ENCODE measurements around the gene SUMO2. TPM values are rescaled to one million over a fixed set of nuclear protein-coding genes. Genes with fewer than 3 reads are reported as not detected.

The SUMO2 gene
- total and polyA plus RNA-seq, 2 of the 13 experiments (the other 11 are each of a cell fraction or from before 2014, with no cell fraction given), result 337 to 553 TPM

DNA sequence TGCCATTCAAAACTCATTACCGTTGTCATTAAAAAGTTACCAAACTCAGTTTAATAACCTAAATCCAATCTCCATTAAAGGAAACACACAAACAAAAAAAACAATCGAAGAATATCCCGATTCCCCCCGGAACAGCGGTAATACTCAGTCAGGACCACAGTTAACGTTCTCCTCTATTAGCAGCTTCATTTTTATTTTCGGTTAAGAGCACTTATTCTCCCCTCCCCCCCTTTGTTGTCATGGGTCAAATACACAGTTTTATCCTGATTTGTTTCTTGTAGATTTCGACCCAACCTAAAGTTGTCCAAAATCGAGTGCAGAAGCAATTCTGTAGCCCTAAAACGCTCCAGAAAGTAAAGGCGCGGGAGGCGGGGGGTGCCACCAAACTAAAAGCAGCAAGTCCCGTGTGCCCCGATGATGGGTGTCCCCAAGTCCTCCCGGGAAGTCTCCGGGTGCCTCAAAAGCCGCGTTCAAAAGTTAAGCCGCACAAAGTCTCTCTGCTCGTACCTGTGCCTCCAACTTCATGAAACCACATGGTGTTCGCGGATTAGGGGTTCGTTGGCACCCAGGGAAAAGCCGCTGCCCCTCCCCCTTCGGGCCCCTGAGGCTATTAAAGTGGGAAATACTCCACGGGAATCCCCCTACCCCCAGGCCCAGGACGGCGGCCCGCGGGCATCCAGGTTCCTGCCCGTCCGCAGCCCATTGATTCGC is 996 bp downstream of the SUMO2 start (continued):
- TF ChIP-seq KDM5B (CRISPR knock-in tag; IDR thresholded peaks at IDR 0.05; ENCODE audit: borderline replicate concordance), result no peak
- TF ChIP-seq, protein P1, sequence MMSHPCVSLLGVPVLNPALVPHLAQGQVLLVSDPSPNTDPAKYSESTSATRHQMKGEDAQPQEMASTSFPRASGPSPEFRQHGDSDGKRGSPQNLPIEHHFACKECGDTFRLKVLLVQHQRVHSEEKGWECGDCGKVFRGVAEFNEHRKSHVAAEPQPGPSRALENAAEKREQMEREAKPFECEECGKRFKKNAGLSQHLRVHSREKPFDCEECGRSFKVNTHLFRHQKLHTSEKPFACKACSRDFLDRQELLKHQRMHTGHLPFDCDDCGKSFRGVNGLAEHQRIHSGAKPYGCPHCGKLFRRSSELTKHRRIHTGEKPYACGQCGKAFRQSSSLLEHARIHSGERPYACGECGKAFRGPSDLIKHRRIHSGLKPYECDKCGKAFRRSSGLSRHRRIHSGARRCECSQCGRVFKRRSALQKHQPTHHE (CRISPR knock-in tag; IDR thresholded peaks at IDR 0.05; ENCODE audit: borderline replicate concordance), result no peak
- TF ChIP-seq ZNF329 (CRISPR knock-in tag; IDR thresholded peaks at IDR 0.05; ENCODE audit: low read depth), result no peak
- no peak for TF ChIP-seq ZNF800 (CRISPR knock-in tag; IDR thresholded peaks at IDR 0.05)
- TF ChIP-seq SMAD1 (CRISPR knock-in tag; IDR thresholded peaks at IDR 0.05; ENCODE audit: borderline replicate concordance, low read depth), result no peak
- 0 out of 2 replicates have a peak, but pooled peaks have one; percentile 29 for TF ChIP-seq CCDC6 (CRISPR knock-in tag; IDR thresholded peaks at IDR 0.05)
- TF ChIP-seq ZNF296 (CRISPR knock-in tag; conservative IDR thresholded peaks at IDR 0.05), result no peak
- TF ChIP-seq ZNF225 (CRISPR knock-in tag; IDR thresholded peaks at IDR 0.05), result no peak
- TF ChIP-seq MIER2 (CRISPR knock-in tag; IDR thresholded peaks at IDR 0.05), result no peak
- TF ChIP-seq RFXANK (CRISPR knock-in tag; IDR thresholded peaks at IDR 0.05), result no peak
- 0 out of 2 replicates have a peak, but pooled peaks have one; percentile 14 for TF ChIP-seq ZNF747 (CRISPR knock-in tag; IDR thresholded peaks at IDR 0.05; ENCODE audit: borderline replicate concordance)
- no peak for TF ChIP-seq AGO1 (IDR thresholded peaks at IDR 0.05; ENCODE audit: low read depth, low read length, poor library complexity, severe bottlenecking)
- TF ChIP-seq FOXP1 (IDR thresholded peaks at IDR 0.05), result no peak
- no peak for TF ChIP-seq FOXP1 (CRISPR knock-in tag; IDR thresholded peaks at IDR 0.05)
- no peak for TF ChIP-seq ZNF687 (CRISPR knock-in tag; IDR thresholded peaks at IDR 0.05)
- no peak for TF ChIP-seq FOXO1 (CRISPR knock-in tag; IDR thresholded peaks at IDR 0.05)
- TF ChIP-seq ZNF230 (CRISPR knock-in tag; IDR thresholded peaks at IDR 0.05), result no peak
- TF ChIP-seq, protein P2, sequence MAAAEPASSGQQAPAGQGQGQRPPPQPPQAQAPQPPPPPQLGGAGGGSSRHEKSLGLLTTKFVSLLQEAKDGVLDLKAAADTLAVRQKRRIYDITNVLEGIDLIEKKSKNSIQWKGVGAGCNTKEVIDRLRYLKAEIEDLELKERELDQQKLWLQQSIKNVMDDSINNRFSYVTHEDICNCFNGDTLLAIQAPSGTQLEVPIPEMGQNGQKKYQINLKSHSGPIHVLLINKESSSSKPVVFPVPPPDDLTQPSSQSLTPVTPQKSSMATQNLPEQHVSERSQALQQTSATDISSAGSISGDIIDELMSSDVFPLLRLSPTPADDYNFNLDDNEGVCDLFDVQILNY (CRISPR knock-in tag; conservative IDR thresholded peaks at IDR 0.05), result no peak
- no peak for TF ChIP-seq ELF4 (CRISPR knock-in tag; IDR thresholded peaks at IDR 0.05; ENCODE audit: borderline replicate concordance)
- no peak for TF ChIP-seq SOX5 (CRISPR knock-in tag; IDR thresholded peaks at IDR 0.05; ENCODE audit: borderline replicate concordance)
- no peak for TF ChIP-seq JUNB (CRISPR knock-in tag; IDR thresholded peaks at IDR 0.05; ENCODE audit: borderline replicate concordance)
- 0 out of 2 replicates have a peak, but pooled peaks have one; percentile 13 for TF ChIP-seq AKAP8 (CRISPR knock-in tag; IDR thresholded peaks at IDR 0.05)

Data from HepG2 (cell line).